ENCODE measurements around the gene DBNL. TPM values are rescaled to one million over a fixed set of nuclear protein-coding genes. Genes with fewer than 3 reads are reported as not detected.

The DBNL gene
- total RNA-seq, 1 experiment from 2014 or later = 111 TPM

GRCh38 chr7:44104860-44105771 is 60.6 kb downstream of the DBNL start:
- Histone ChIP-seq H3K4me1 (ENCODE audit: control insufficient read depth, insufficient read depth, low read length) (peaks cover 11% of the 10 kb centered on the region; the same call in 1 of the 2 replicates), H3K27me3 (ENCODE audit: control insufficient read depth, insufficient read depth, low read length) (no peaks in the 10 kb centered on the region), H3K4me3 (ENCODE audit: low read depth in 2 of 2, low read length in 2 of 2) (peak overlapping the region in 1 of 2 experiments; percentile 30; a peak in 1 of 4 replicates), H3K27ac (ENCODE audit: low read length) (no peak overlapping the region), H3K36me3 (ENCODE audit: control insufficient read depth, insufficient read depth, low read length) (no peaks in the 10 kb centered on the region), H3K9me3 (ENCODE audit: control insufficient read depth, insufficient read depth, low read depth, low read length) (no peaks in the 10 kb centered on the region)
- intact Hi-C loops (cut with micrococcal nuclease; ENCODE audit: unreplicated experiment) (no loop called here), in situ Hi-C loops (cut with HindIII; ENCODE audit: low pct_unique_long_range_greater_than_20kb, low sequenced_read_pairs) (no loop called here)
- ChIA-PET CTCF (no interaction called here), POLR2A (no interaction called here)
- BruUV-seq (replicated peaks) = no TSS peak
- ATAC-seq (0 out of 2 replicates have a peak, but pooled peaks have one; percentile 20), DNase-seq (ENCODE audit: low read depth, low spot score) (no peak)
- TF ChIP-seq TCF7L2 (IDR thresholded peaks at IDR 0.05; ENCODE audit: low read depth, low read length) = no peak
- no peak for TF ChIP-seq CTCF (IDR thresholded peaks at IDR 0.05)
- no peak for TF ChIP-seq SIN3A (IDR thresholded peaks at IDR 0.05; ENCODE audit: borderline replicate concordance, insufficient read depth, low read depth, low read length)
- TF ChIP-seq POLR2AphosphoS5 (IDR thresholded peaks at IDR 0.05; ENCODE audit: low read depth, low read length) = no peak
- no peak for TF ChIP-seq REST (IDR thresholded peaks at IDR 0.05; ENCODE audit: insufficient read depth in 1 of 2, low read depth in 2 of 2, low read length in 1 of 2)

GRCh38 chr7:44105832-44106231 is 61.3 kb downstream of the DBNL start:
- no TSS peak for BruUV-seq (replicated peaks)
- no peaks in the 10 kb centered on the region for H3K9me3 ChIP-seq (ENCODE audit: control insufficient read depth, insufficient read depth, low read depth, low read length)
- H3K4me3 ChIP-seq (ENCODE audit: low read depth in 2 of 2, low read length in 2 of 2) = peak overlapping the region in 1 of 2 experiments; percentile 30; a peak in 1 of 4 replicates
- in situ Hi-C loops (cut with HindIII; ENCODE audit: low pct_unique_long_range_greater_than_20kb, low sequenced_read_pairs) = no loop called here
- no peaks in the 10 kb centered on the region for H3K27me3 ChIP-seq (ENCODE audit: control insufficient read depth, insufficient read depth, low read length)
- ATAC-seq = no peak
- no peak overlapping the region for H3K27ac ChIP-seq (ENCODE audit: low read length)
- peaks cover 4% of the 10 kb centered on the region; the same call in 1 of the 2 replicates for H3K4me1 ChIP-seq (ENCODE audit: control insufficient read depth, insufficient read depth, low read length)
- no peak for TF ChIP-seq POLR2AphosphoS5 (IDR thresholded peaks at IDR 0.05; ENCODE audit: low read depth, low read length)
- no peak for TF ChIP-seq REST (IDR thresholded peaks at IDR 0.05; ENCODE audit: insufficient read depth in 1 of 2, low read depth in 2 of 2, low read length in 1 of 2)
- TF ChIP-seq CTCF (IDR thresholded peaks at IDR 0.05) = no peak
- TF ChIP-seq TCF7L2 (IDR thresholded peaks at IDR 0.05; ENCODE audit: low read depth, low read length) = no peak
- no peak for TF ChIP-seq SIN3A (IDR thresholded peaks at IDR 0.05; ENCODE audit: borderline replicate concordance, insufficient read depth, low read depth, low read length)
- intact Hi-C loops (cut with micrococcal nuclease; ENCODE audit: unreplicated experiment) = no loop called here
- CTCF ChIA-PET = no interaction called here
- DNase-seq (ENCODE audit: low read depth, low spot score) = no peak
- POLR2A ChIA-PET = no interaction called here
- no peaks in the 10 kb centered on the region for H3K36me3 ChIP-seq (ENCODE audit: control insufficient read depth, insufficient read depth, low read length)
